ENCODE measurements around the gene PRM2.

The PRM2 gene

GRCh38 chr16:11273721-11274324 lies 2.5 kb downstream of the PRM2 start:
- no peak overlapping the region for H3K4me3 ChIP-seq (replicated peaks; ENCODE audit: low read depth, low read length)
- no peak for TF ChIP-seq CTCF (IDR thresholded peaks at IDR 0.05; ENCODE audit: low read length, missing control alignments)
- no peak for DNase-seq (ENCODE audit: low read depth)

GRCh38 chr16:11272921-11273720 lies 3.2 kb downstream of the PRM2 start, which contains the start of gene PRM3:
TSS of gene PRM3 (minus strand) at chr16:11273629. CDS start at chr16:11273595, 34 bp downstream.
- TF ChIP-seq CTCF (IDR thresholded peaks at IDR 0.05; ENCODE audit: low read length, missing control alignments): no peak
- no peak for DNase-seq (ENCODE audit: low read depth)

GRCh38 chr16:11272484-11272883 lies 3.8 kb downstream of the PRM2 start:
- DNase-seq (ENCODE audit: low read depth): no peak
- no peak for TF ChIP-seq CTCF (IDR thresholded peaks at IDR 0.05; ENCODE audit: low read length, missing control alignments)
- H3K4me3 ChIP-seq (replicated peaks; ENCODE audit: low read depth, low read length): no peak overlapping the region

More at GRCh38 chr16:11272921-11273720, 3.2 kb downstream of the PRM2 start, which contains the start of gene PRM3:
- H3K4me3 ChIP-seq (replicated peaks; ENCODE audit: low read depth, low read length): no peak within 1 kb of the TSS

GRCh38 chr16:11271610-11272009 lies 4.7 kb downstream of the PRM2 start:
- no peak for DNase-seq (ENCODE audit: low read depth)
- H3K4me3 ChIP-seq (replicated peaks; ENCODE audit: low read depth, low read length): no peak overlapping the region
- TF ChIP-seq CTCF (IDR thresholded peaks at IDR 0.05; ENCODE audit: low read length, missing control alignments): no peak

GRCh38 chr16:11270602-11271162 lies 5.6 kb downstream of the PRM2 start:
- no peak overlapping the region for H3K4me3 ChIP-seq (replicated peaks; ENCODE audit: low read depth, low read length)
- DNase-seq (ENCODE audit: low read depth): no peak

GRCh38 chr16:11268921-11269375 lies 7.3 kb downstream of the PRM2 start, which contains the start of gene TNP2:
TSS of gene TNP2 (minus strand) at chr16:11269325. CDS start at chr16:11269262, 63 bp downstream.
- TF ChIP-seq CTCF (IDR thresholded peaks at IDR 0.05; ENCODE audit: low read length, missing control alignments): no peak
- DNase-seq (ENCODE audit: low read depth): no peak
- no peak within 1 kb of the TSS for H3K4me3 ChIP-seq (replicated peaks; ENCODE audit: low read depth, low read length)

More at GRCh38 chr16:11270602-11271162, 5.6 kb downstream of the PRM2 start:
- TF ChIP-seq CTCF (IDR thresholded peaks at IDR 0.05; ENCODE audit: low read length, missing control alignments): no peak

Data from fibroblast of pulmonary artery (primary cell).